GM12892 (cell line): Measurements from ENCODE around the gene GREB1.

Experiments used
- POLR2A ChIP-seq: IDR thresholded peaks from 2 replicates; pipeline ENCODE4 v1.6.1; 2011; ENCODE audit warnings: low read depth, low read length, control low read depth
- POLR2AphosphoS5 ChIP-seq: IDR thresholded peaks from 2 replicates; pipeline ENCODE4 v1.6.1; 2011; ENCODE audit warnings: low read depth, low read length, control low read depth

GRCh38 chr2:11547912-11548497 is 14.2 kb downstream of the GREB1 start:
- TF ChIP-seq POLR2A (no peak), POLR2AphosphoS5 (no peak)
